Measurements from ENCODE around the gene PEX14. TPM values are rescaled to one million over a fixed set of nuclear protein-coding genes. Genes with fewer than 3 reads are reported as not detected.

Gene PEX14
- total RNA-seq, 1 donor from 2014 or later, result 17.4 TPM

- no peaks in the 10 kb centered on the region for H3K36me3 Mint-ChIP-seq (ENCODE audit: low read depth)
- H3K4me1 Mint-ChIP-seq (ENCODE audit: low read depth), result no peaks in the 10 kb centered on the region
- no peaks in the 10 kb centered on the region for H3K9me3 Mint-ChIP-seq (ENCODE audit: low read depth)
- no peak for DNase-seq (ENCODE audit: low spot score)
- no peak overlapping the region for H3K4me3 Mint-ChIP-seq (ENCODE audit: unreplicated experiment)
- TF ChIP-seq, protein P1, sequence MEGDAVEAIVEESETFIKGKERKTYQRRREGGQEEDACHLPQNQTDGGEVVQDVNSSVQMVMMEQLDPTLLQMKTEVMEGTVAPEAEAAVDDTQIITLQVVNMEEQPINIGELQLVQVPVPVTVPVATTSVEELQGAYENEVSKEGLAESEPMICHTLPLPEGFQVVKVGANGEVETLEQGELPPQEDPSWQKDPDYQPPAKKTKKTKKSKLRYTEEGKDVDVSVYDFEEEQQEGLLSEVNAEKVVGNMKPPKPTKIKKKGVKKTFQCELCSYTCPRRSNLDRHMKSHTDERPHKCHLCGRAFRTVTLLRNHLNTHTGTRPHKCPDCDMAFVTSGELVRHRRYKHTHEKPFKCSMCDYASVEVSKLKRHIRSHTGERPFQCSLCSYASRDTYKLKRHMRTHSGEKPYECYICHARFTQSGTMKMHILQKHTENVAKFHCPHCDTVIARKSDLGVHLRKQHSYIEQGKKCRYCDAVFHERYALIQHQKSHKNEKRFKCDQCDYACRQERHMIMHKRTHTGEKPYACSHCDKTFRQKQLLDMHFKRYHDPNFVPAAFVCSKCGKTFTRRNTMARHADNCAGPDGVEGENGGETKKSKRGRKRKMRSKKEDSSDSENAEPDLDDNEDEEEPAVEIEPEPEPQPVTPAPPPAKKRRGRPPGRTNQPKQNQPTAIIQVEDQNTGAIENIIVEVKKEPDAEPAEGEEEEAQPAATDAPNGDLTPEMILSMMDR (IDR thresholded peaks at IDR 0.05), result no peak
- no peak overlapping the region for H3K27ac Mint-ChIP-seq (ENCODE audit: unreplicated experiment)
- no peaks in the 10 kb centered on the region for H3K27me3 Mint-ChIP-seq (ENCODE audit: low read depth)
These were observed 30.5 kb upstream of the PEX14 start for GRCh38 chr1:10444248-10444647.

GRCh38 chr1:10444795-10445397, 29.9 kb upstream of the PEX14 start:
- Mint-ChIP-seq H3K36me3 (ENCODE audit: low read depth) (no peaks in the 10 kb centered on the region), H3K27me3 (ENCODE audit: low read depth) (no peaks in the 10 kb centered on the region)
- no peak for DNase-seq (ENCODE audit: low spot score)

DNA sequence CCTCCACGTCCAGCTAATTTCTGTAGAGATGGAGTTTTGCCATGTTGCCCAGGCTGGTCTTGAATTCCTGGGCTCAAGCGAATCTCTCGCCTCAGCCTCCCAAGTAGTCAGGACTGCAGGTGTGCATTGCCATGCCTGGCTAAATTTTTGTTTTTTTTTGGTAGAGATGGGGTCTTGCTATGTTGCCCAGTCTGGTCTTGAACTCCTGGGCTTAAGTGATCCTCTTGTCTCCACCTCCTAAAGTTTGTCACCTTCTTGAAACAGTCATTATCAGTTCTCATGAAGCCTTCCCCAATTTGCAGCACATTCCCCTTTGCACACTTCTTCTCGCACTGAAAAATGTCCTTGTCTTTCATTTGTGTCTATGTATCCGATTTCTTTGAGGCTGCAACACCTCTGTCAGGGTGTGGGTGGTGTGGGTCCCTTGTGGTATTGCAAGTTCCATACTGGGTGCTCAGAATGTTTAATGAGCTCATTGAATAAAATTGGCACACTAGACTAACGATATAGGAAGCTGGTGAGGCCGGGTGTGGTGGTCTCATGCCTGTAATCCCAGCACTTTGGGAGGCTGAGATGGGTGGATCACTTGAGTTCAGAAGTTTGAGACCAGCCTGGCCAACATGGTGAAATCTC, 27.8 kb upstream of the PEX14 start:
- H3K4me3 Mint-ChIP-seq (ENCODE audit: unreplicated experiment), result no peak overlapping the region
- DNase-seq (ENCODE audit: low spot score), result no peak
- no peaks in the 10 kb centered on the region for H3K9me3 Mint-ChIP-seq (ENCODE audit: low read depth)
- TF ChIP-seq, protein P1 (IDR thresholded peaks at IDR 0.05), result no peak
- no peaks in the 10 kb centered on the region for H3K36me3 Mint-ChIP-seq (ENCODE audit: low read depth)
- peaks cover 16% of the 10 kb centered on the region for H3K4me1 Mint-ChIP-seq (ENCODE audit: low read depth)
- H3K27ac Mint-ChIP-seq (ENCODE audit: unreplicated experiment), result no peak overlapping the region
- H3K27me3 Mint-ChIP-seq (ENCODE audit: low read depth), result no peaks in the 10 kb centered on the region

More at GRCh38 chr1:10444795-10445397, 29.9 kb upstream of the PEX14 start:
- H3K4me1 Mint-ChIP-seq (ENCODE audit: low read depth), result no peaks in the 10 kb centered on the region
- H3K4me3 Mint-ChIP-seq (ENCODE audit: unreplicated experiment), result no peak overlapping the region
- no peaks in the 10 kb centered on the region for H3K9me3 Mint-ChIP-seq (ENCODE audit: low read depth)
- no peak overlapping the region for H3K27ac Mint-ChIP-seq (ENCODE audit: unreplicated experiment)
- TF ChIP-seq, protein P1 (IDR thresholded peaks at IDR 0.05), result no peak

- Mint-ChIP-seq H3K9me3 (ENCODE audit: low read depth) (no peaks in the 10 kb centered on the region), H3K4me3 (ENCODE audit: unreplicated experiment) (no peak within 1 kb of the TSS)
These were observed 25.0 kb upstream of the PEX14 start, which contains the start of gene CORT for GRCh38 chr1:10449751-10450150. CORT (plus strand) TSS chr1:10450031; CDS start chr1:10450224, 193 bp downstream.

GRCh38 chr1:10450156-10450814, 24.5 kb upstream of the PEX14 start:
- Mint-ChIP-seq H3K27ac (ENCODE audit: unreplicated experiment) (no peak overlapping the region), H3K4me1 (ENCODE audit: low read depth) (peaks cover 18% of the 10 kb centered on the region), H3K36me3 (ENCODE audit: low read depth) (no peaks in the 10 kb centered on the region), H3K27me3 (ENCODE audit: low read depth) (no peaks in the 10 kb centered on the region), H3K4me3 (ENCODE audit: unreplicated experiment) (no peak overlapping the region), H3K9me3 (ENCODE audit: low read depth) (no peaks in the 10 kb centered on the region)
- DNase-seq (ENCODE audit: low spot score), result no peak
- TF ChIP-seq, protein P1 (IDR thresholded peaks at IDR 0.05), result no peak

More at GRCh38 chr1:10449751-10450150, 25.0 kb upstream of the PEX14 start, which contains the start of gene CORT:
- Mint-ChIP-seq H3K27ac (ENCODE audit: unreplicated experiment) (no peak within 1 kb of the TSS), H3K27me3 (ENCODE audit: low read depth) (no peaks in the 10 kb centered on the region), H3K4me1 (ENCODE audit: low read depth) (peaks cover 18% of the 10 kb centered on the region), H3K36me3 (ENCODE audit: low read depth) (no peaks in the 10 kb centered on the region)
- no peak for DNase-seq (ENCODE audit: low spot score)
- TF ChIP-seq, protein P1 (IDR thresholded peaks at IDR 0.05), result no peak

All from chondrocyte (in vitro differentiated cells).